DOHH2 (cell line): ENCODE measurements around the gene PTGS2.
"Not testable (repeated sequence)": the region's sequence is repeated elsewhere in the genome, so short reads cannot be mapped to it uniquely, and the experiment has no call there.

Experiments used
- EZH2phosphoT487 ChIP-seq: fragments of 200-600 bp; sonication (generic); IDR thresholded peaks from 2 replicates; pipeline ENCODE4 v1.6.1; 2017; ENCODE audit warnings: borderline replicate concordance, mild to moderate bottlenecking, antibody characterized with exemption, low read length, moderate library complexity, mixed read lengths
- TF ChIP-seq, protein P1 (sequence below): fragments of 200-600 bp; sonication (generic); IDR thresholded peaks from one replicate; pipeline ENCODE4 v1.5.1; 2014; ENCODE audit warnings: antibody characterized with exemption, mild to moderate bottlenecking, low read depth, low read length; ENCODE audit not compliant: poor library complexity, severe bottlenecking

DNA sequence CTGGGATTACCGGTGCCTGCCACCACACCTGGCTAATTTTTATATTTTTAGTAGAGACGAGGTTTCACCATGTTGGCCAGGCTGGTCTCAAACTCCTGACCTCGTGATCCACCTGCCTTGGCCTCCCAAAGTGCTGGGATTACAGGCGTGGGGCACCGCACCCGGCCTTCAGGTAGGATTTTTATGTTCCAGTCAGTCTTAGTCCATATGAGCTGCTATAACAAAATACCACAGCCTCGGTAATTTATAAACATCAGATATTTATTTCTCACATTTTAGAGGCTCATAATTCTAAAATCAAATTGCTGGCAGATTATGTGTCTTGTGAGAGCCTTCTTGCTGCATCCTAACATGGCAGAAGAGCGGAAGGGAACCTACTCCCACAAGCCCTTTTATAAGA, 16.0 kb downstream of the PTGS2 start:
- TF ChIP-seq, protein P1, sequence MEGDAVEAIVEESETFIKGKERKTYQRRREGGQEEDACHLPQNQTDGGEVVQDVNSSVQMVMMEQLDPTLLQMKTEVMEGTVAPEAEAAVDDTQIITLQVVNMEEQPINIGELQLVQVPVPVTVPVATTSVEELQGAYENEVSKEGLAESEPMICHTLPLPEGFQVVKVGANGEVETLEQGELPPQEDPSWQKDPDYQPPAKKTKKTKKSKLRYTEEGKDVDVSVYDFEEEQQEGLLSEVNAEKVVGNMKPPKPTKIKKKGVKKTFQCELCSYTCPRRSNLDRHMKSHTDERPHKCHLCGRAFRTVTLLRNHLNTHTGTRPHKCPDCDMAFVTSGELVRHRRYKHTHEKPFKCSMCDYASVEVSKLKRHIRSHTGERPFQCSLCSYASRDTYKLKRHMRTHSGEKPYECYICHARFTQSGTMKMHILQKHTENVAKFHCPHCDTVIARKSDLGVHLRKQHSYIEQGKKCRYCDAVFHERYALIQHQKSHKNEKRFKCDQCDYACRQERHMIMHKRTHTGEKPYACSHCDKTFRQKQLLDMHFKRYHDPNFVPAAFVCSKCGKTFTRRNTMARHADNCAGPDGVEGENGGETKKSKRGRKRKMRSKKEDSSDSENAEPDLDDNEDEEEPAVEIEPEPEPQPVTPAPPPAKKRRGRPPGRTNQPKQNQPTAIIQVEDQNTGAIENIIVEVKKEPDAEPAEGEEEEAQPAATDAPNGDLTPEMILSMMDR = not testable (repeated sequence)
- TF ChIP-seq EZH2phosphoT487 = not testable (repeated sequence)
